B cell (primary cell): ENCODE measurements around the gene NCDN. TPM values are rescaled to one million over a fixed set of nuclear protein-coding genes. Genes with fewer than 3 reads are reported as not detected.

Source experiments
- ATAC-seq: fragments of 200-7000 bp; cut with Tn5 transposase; one replicate; pipeline ENCODE4 v1.10.0; 2021; ENCODE audit warnings: low read depth, mild to moderate bottlenecking, moderate number of reproducible peaks, moderate library complexity
- CTCF ChIA-PET: fragments of 350-600 bp; sonication (Branson Sonifier 250); formaldehyde crosslinking; loops from one replicate; lab custom pipeline; 2021; ENCODE audit warnings: antibody characterized with exemption, inconsistent platforms; lab: Charles Lee
- POLR2A ChIA-PET: fragments of 350-600 bp; sonication (Branson Sonifier 250); formaldehyde crosslinking; loops from one replicate; lab custom pipeline; 2021; ENCODE audit warnings: antibody characterized with exemption; lab: Charles Lee
- DNase-seq: peaks from one replicate; pipeline ENCODE4 v3.0.0; 2013
- H2AFZ ChIP-seq: 2 replicates; pipeline ENCODE4 v1.6.1; 2012; ENCODE audit warnings: mild to moderate bottlenecking, low read depth, low read length; ENCODE audit not compliant: insufficient read depth, poor library complexity, severe bottlenecking
- H3K27ac ChIP-seq, 2 donors: 1 replicate in 1 of 2; 2 replicates in 1 of 2; pipeline ENCODE4 v1.5.1; 2012 to 2013; ENCODE audit warnings: low read length in 2 of 2, mild to moderate bottlenecking in 2 of 2, moderate library complexity in 1 of 2
- H3K27me3 ChIP-seq, 4 experiments: fragments of 200-600 bp in 1 of 4; sonication (generic) in 1 of 4; replicated peaks in 1 of 4; 1 replicate in 2 of 4; 2 replicates in 2 of 4; pipeline versions ENCODE4 v1.6.1 to v1.7.0; 2013 to 2016; ENCODE audit warnings: low read length in 3 of 4, mild to moderate bottlenecking in 2 of 4, mixed read lengths in 1 of 4, moderate library complexity in 1 of 4; ENCODE audit not compliant: insufficient read depth in 4 of 4, control insufficient read depth in 3 of 4; ENCODE audit errors: control extremely low read depth in 1 of 4
- H3K36me3 ChIP-seq, 2 experiments: replicated peaks in 1 of 2; 1 replicate in 1 of 2; 2 replicates in 1 of 2; pipeline versions ENCODE4 v1.6.1 to v1.7.1; 2013; ENCODE audit warnings: low read length in 1 of 2; ENCODE audit not compliant: insufficient read depth in 2 of 2, control insufficient read depth in 1 of 2; ENCODE audit errors: control extremely low read depth in 1 of 2, extremely low read depth in 1 of 2
- H3K4me1 ChIP-seq, 2 donors: fragments of 200-600 bp in 1 of 2; sonication (generic) in 1 of 2; 1 replicate in 1 of 2; 2 replicates in 1 of 2; pipeline versions ENCODE4 v1.5.1 to v1.6.1; 2013 to 2017; ENCODE audit warnings: low read length in 2 of 2; ENCODE audit not compliant: control insufficient read depth in 2 of 2, insufficient read depth in 2 of 2
- H3K4me2 ChIP-seq: replicated peaks from 2 replicates; pipeline ENCODE3; 2012; ENCODE audit warnings: mild to moderate bottlenecking, low read depth, low read length; ENCODE audit not compliant: poor library complexity, severe bottlenecking
- H3K4me3 ChIP-seq, 5 experiments: fragments of 200-600 bp in 1 of 5; sonication (generic) in 1 of 5; 1 replicate in 3 of 5; 2 replicates in 2 of 5; pipeline versions ENCODE4 v1.5.1 to v1.7.0; 2011 to 2016; ENCODE audit warnings: low read length in 4 of 5, mild to moderate bottlenecking in 4 of 5, low read depth in 2 of 5, control low read depth in 1 of 5, moderate library complexity in 1 of 5; ENCODE audit not compliant: insufficient read depth in 1 of 5; ENCODE audit errors: control extremely low read depth in 1 of 5, extremely low read depth in 1 of 5
- H3K79me2 ChIP-seq: fragments of 200-600 bp; sonication (generic); one replicate; pipeline ENCODE4 v1.6.0; 2016; ENCODE audit warnings: low read length; ENCODE audit not compliant: control insufficient read depth, insufficient read depth
- H3K9ac ChIP-seq: fragments of 200-600 bp; sonication (generic); 2 replicates; pipeline ENCODE4 v1.6.1; 2017; ENCODE audit warnings: mild to moderate bottlenecking, low read length, moderate library complexity
- H3K9me3 ChIP-seq, 3 donors: one replicate each; pipeline versions ENCODE4 v1.6.1 to v1.7.1; 2013; ENCODE audit warnings: low read length in 2 of 3; ENCODE audit not compliant: control insufficient read depth in 2 of 3, insufficient read depth in 1 of 3; ENCODE audit errors: control extremely low read depth in 1 of 3
- H4K20me1 ChIP-seq: 2 replicates; pipeline ENCODE4 v1.6.0; 2012; ENCODE audit warnings: mild to moderate bottlenecking, low read length; ENCODE audit not compliant: insufficient read depth, control insufficient read depth, poor library complexity, severe bottlenecking
- H3K27ac Mint-ChIP-seq: one replicate; pipeline ENCODE4 v1.8.0; 2021; ENCODE audit warnings: mixed read lengths
- H3K27me3 Mint-ChIP-seq: one replicate; pipeline ENCODE4 v1.8.0; 2021; ENCODE audit warnings: mixed read lengths
- H3K4me1 Mint-ChIP-seq: one replicate; pipeline ENCODE4 v1.8.0; 2021; ENCODE audit warnings: mixed read lengths
- H3K4me3 Mint-ChIP-seq: one replicate; pipeline ENCODE4 v1.8.0; 2021; ENCODE audit warnings: mixed read lengths
- H3K9me3 Mint-ChIP-seq: one replicate; pipeline ENCODE4 v1.8.0; 2022; ENCODE audit warnings: mixed read lengths; ENCODE audit not compliant: insufficient read depth
- CTCF ChIP-seq: fragments of 200-600 bp; IDR thresholded peaks from one replicate; pipeline ENCODE4 v1.8.0; 2022; ENCODE audit warnings: antibody characterized with exemption, mild to moderate bottlenecking
- EZH2 ChIP-seq: IDR thresholded peaks from 2 replicates; pipeline ENCODE4 v1.6.1; 2012; ENCODE audit warnings: borderline replicate concordance, low read depth, mild to moderate bottlenecking, moderate library complexity, low read length; ENCODE audit not compliant: insufficient read depth, poor library complexity, severe bottlenecking
- WGBS: methylation state at CpG from one replicate; pipeline ENCODE4 v1.1.5; 2013; ENCODE audit warnings: missing lambda C conversion rate; ENCODE audit not compliant: insufficient coverage; 5-methylcytosine and 5-hydroxymethylcytosine counted together
- intact Hi-C: fragments of 100-400 bp; cut with micrococcal nuclease; formaldehyde crosslinking; loops from one replicate; pipeline ENCODE4 v1.10.0; 2022
- polyA plus RNA-seq: library from polyadenylated mRNA; depleted of rRNA; stranded (reverse); fragments of >200 nt; gene quantifications from 2 replicates; pipeline ENCODE4 v1.2.3, GENCODE V29; 2012
- total RNA-seq, 2 donors: library from RNA; stranded (reverse); fragments of 120-200 nt in 1 of 2; gene quantifications; 1 replicate in 1 of 2; 2 replicates in 1 of 2; pipeline versions ENCODE4 v1.2.3 to v1.2.4, GENCODE V29; 2013 to 2022

NCDN gene
- total and polyA plus RNA-seq, 2 donors (not counting 1 experiment from before 2014, with no cell fraction given), result 13.6 to 19.8 TPM

DNA sequence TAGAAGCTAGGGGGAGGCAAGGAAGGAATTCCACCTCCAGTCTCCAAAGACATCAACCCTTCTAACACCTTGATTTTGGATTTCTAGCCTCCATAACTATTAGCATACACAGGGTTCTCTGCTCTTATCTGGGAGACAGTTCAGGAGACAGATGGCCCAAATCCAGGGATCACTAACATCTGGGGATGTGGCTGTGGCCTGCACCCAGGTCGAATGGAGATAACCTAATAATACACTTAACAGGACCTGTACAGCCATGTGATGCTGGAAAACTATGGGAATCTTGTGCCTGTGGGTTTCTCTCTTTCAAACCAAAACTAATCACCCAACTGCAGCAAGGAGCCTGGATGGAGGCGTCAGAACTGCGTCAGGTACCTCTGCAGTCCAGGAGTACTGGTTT lies 48.0 kb upstream of the NCDN start:
- Histone ChIP-seq H3K4me1 (peaks cover 15 to 26% of the 10 kb centered on the region in 2 donors), H3K4me2 (no peak overlapping the region), H3K36me3 (peaks cover 7 to 20% of the 10 kb centered on the region in 2 experiments), H3K9me3 (no peaks in the 10 kb centered on the region), H3K79me2 (peaks cover 35% of the 10 kb centered on the region), H4K20me1 (peaks cover 17% of the 10 kb centered on the region), H3K27ac (no peak overlapping the region), H3K4me3 (no peak overlapping the region), H3K27me3 (no peaks in the 10 kb centered on the region), H2AFZ (no peak overlapping the region), H3K9ac (no peak overlapping the region)
- DNase-seq (no peak), ATAC-seq (no peak)
- ChIA-PET CTCF (interaction anchor here (1.3 kb wide), 1 partner anchor 56 kb away, joined by 4 read pairs; no protein-coding TSS in a partner anchor), POLR2A (no interaction called here)
- Mint-ChIP-seq H3K4me1 (peaks cover 42% of the 10 kb centered on the region), H3K27me3 (no peaks in the 10 kb centered on the region), H3K4me3 (no peak overlapping the region), H3K27ac (no peak overlapping the region), H3K9me3 (no peaks in the 10 kb centered on the region)
- TF ChIP-seq CTCF, result no peak
- no peak for TF ChIP-seq EZH2
- WGBS, result no CpG with 5 or more reads among the region's 3 CpGs
- intact Hi-C loops, result no loop called here

GRCh38 chr1:35511305-35511704 lies 46.3 kb upstream of the NCDN start:
- peaks cover 53% of the 10 kb centered on the region for H3K79me2 ChIP-seq
- Mint-ChIP-seq H3K9me3 (peaks cover 6% of the 10 kb centered on the region), H3K4me3 (no peak overlapping the region), H3K27me3 (no peaks in the 10 kb centered on the region), H3K4me1 (peaks cover 39% of the 10 kb centered on the region), H3K27ac (no peak overlapping the region)
- H3K4me3 ChIP-seq, result no peak overlapping the region
- TF ChIP-seq CTCF (no peak), EZH2 (no peak)
- ChIA-PET POLR2A (no interaction called here), CTCF (interaction anchor here (0.7 kb wide), 1 partner anchor 14 kb away, joined by 3 read pairs; no protein-coding TSS in a partner anchor)
- no peak for ATAC-seq
- peaks cover 17% of the 10 kb centered on the region for H4K20me1 ChIP-seq
- no peak overlapping the region for H3K4me2 ChIP-seq
- DNase-seq, result no peak
- peaks cover 15 to 22% of the 10 kb centered on the region in 2 donors for H3K4me1 ChIP-seq
- no peak overlapping the region for H2AFZ ChIP-seq
- no peak overlapping the region for H3K27ac ChIP-seq
- peaks cover under 1 to 4% (median 2%) of the 10 kb centered on the region in 3 donors for H3K9me3 ChIP-seq
- H3K9ac ChIP-seq, result no peak overlapping the region
- H3K27me3 ChIP-seq, result no peaks in the 10 kb centered on the region
- no CpG with 5 or more reads among the region's 2 CpGs for WGBS
- intact Hi-C loops, result no loop called here
- peaks cover 0 to 7% of the 10 kb centered on the region in 2 experiments for H3K36me3 ChIP-seq
